K562 (cell line): Measurements from ENCODE around the gene NFATC2. TPM values are rescaled to one million over a fixed set of nuclear protein-coding genes. Genes with fewer than 3 reads are reported as not detected.

Experiments used
- ATF7 ChIP-seq: fragments of 450-650 bp; IDR thresholded peaks from 2 replicates; pipeline ENCODE4 v1.7.1; 2014; ENCODE audit warnings: mild to moderate bottlenecking, moderate library complexity
- BMI1 ChIP-seq: fragments of 150-350 bp; IDR thresholded peaks from 2 replicates; pipeline ENCODE4 v1.6.1; 2014; ENCODE audit warnings: low read length
- EWSR1 ChIP-seq: fragments of 450-650 bp; IDR thresholded peaks from 2 replicates; pipeline ENCODE4 v1.6.1; 2018; ENCODE audit warnings: borderline replicate concordance, mild to moderate bottlenecking, low read depth, moderate library complexity; ENCODE audit not compliant: partially characterized antibody
- EZH2 ChIP-seq: IDR thresholded peaks from 2 replicates; pipeline ENCODE4 v1.6.1; 2012; ENCODE audit warnings: low read depth, mild to moderate bottlenecking, inconsistent platforms, low read length, borderline replicate concordance
- FOXK1 ChIP-seq: sonication (generic); formaldehyde crosslinking; IDR thresholded peaks from 2 replicates; pipeline ENCODE4 v1.8.0; 2022; ENCODE audit warnings: missing genetic modification reagents, mild to moderate bottlenecking, borderline replicate concordance
- MAFF ChIP-seq: IDR thresholded peaks from 2 replicates; pipeline ENCODE4 v1.6.1; 2012; ENCODE audit warnings: low read length, improper control_type of control experiment
- NR1H2 ChIP-seq: sonication (generic); formaldehyde crosslinking; IDR thresholded peaks from 2 replicates; pipeline ENCODE4 v1.4.0; 2020; ENCODE audit warnings: mild to moderate bottlenecking, missing genetic modification reagents
- NR4A1 ChIP-seq, 2 experiments: fragments of 250-450 bp in 1 of 2; fragments of 450-650 bp in 1 of 2; sonication (Bioruptor Pico) in 1 of 2; IDR thresholded peaks; 2 replicates each; pipeline versions ENCODE4 v1.4.0 to v1.6.1; 2016 to 2020; ENCODE audit warnings: mild to moderate bottlenecking in 2 of 2, missing compliant biosample characterization in 1 of 2, missing genetic modification characterization in 1 of 2, moderate library complexity in 1 of 2
- PHTF2 ChIP-seq: fragments of 250-450 bp; sonication (Bioruptor Pico); IDR thresholded peaks from 2 replicates; pipeline ENCODE4 v1.5.0; 2021; ENCODE audit warnings: mild to moderate bottlenecking
- POLR2G ChIP-seq: fragments of 200-400 bp; formaldehyde crosslinking; IDR thresholded peaks from 2 replicates; pipeline ENCODE4 v1.6.1; 2017; ENCODE audit warnings: low read depth, mild to moderate bottlenecking, antibody characterized with exemption, low read length, moderate library complexity
- SREBF1 ChIP-seq: fragments of 150-350 bp; IDR thresholded peaks from 2 replicates; pipeline ENCODE4 v1.6.1; 2014; ENCODE audit warnings: antibody characterized with exemption, low read depth, low read length, borderline replicate concordance
- SUPT5H ChIP-seq: fragments of 450-650 bp; IDR thresholded peaks from 2 replicates; pipeline ENCODE4 v1.6.1; 2016
- TSC22D4 ChIP-seq: fragments of 450-650 bp; IDR thresholded peaks from 2 replicates; pipeline ENCODE4 v1.6.1; 2016; ENCODE audit warnings: missing genetic modification characterization, missing biosample characterization, control low read depth
- ZBTB1 ChIP-seq: sonication (generic); formaldehyde crosslinking; IDR thresholded peaks from 2 replicates; pipeline ENCODE4 v1.8.1; 2023; ENCODE audit warnings: missing genetic modification reagents, low read depth, mild to moderate bottlenecking, borderline replicate concordance
- ZNF282 ChIP-seq: sonication (generic); formaldehyde crosslinking; IDR thresholded peaks from 2 replicates; pipeline ENCODE4 v1.8.1; 2023; ENCODE audit warnings: missing genetic modification reagents
- ZNF57 ChIP-seq: fragments of 450-650 bp; formaldehyde crosslinking; IDR thresholded peaks from 2 replicates; pipeline ENCODE4 v1.4.0; 2020; ENCODE audit warnings: mild to moderate bottlenecking, moderate library complexity
- ZNF76 ChIP-seq: fragments of 250-450 bp; sonication (Bioruptor Pico); IDR thresholded peaks from 2 replicates; pipeline ENCODE4 v1.4.0; 2020; ENCODE audit warnings: mild to moderate bottlenecking, moderate library complexity, borderline replicate concordance
- ZSCAN29 ChIP-seq: fragments of 450-650 bp; IDR thresholded peaks from 2 replicates; pipeline ENCODE4 v1.6.1; 2017
- polyA plus RNA-seq, 8 experiments: library from polyadenylated mRNA; depleted of rRNA in 4 of 8; stranded (reverse) in 5 of 8; unstranded in 3 of 8; fragments of >200 nt; fragmentation: Nextera tagmentation in 2 of 8; fragmentation: Illumina TruSeq in 1 of 8; extraction: Ambion mirVana in 2 of 8; extraction: Trizol in 1 of 8; gene quantifications; 2 replicates each; pipeline versions ENCODE4 v1.2.1 to v1.2.3, GENCODE V29; 2011 to 2014; ENCODE audit warnings: inconsistent platforms in 1 of 8, missing spikeins in 1 of 8
- total RNA-seq, 7 experiments: library from RNA; depleted of rRNA in 6 of 7; stranded (reverse); fragments of >200 nt in 6 of 7; fragmentation: Illumina TruSeq in 2 of 7; extraction: Trizol in 2 of 7; gene quantifications; 2 replicates each; pipeline versions ENCODE4 v1.2.1 to v1.2.3, GENCODE V29; 2011 to 2021; ENCODE audit warnings: low replicate concordance in 1 of 7
- TF ChIP-seq, protein P1 (sequence below): fragments of 200-400 bp; formaldehyde crosslinking; IDR thresholded peaks from 2 replicates; pipeline ENCODE4 v1.6.1; 2017; ENCODE audit warnings: mild to moderate bottlenecking, low read depth, low read length, moderate library complexity
- TF ChIP-seq, protein P2 (sequence below): fragments of 450-650 bp; formaldehyde crosslinking; IDR thresholded peaks from 2 replicates; pipeline ENCODE4 v1.4.0; 2020; ENCODE audit warnings: mild to moderate bottlenecking
- TF ChIP-seq, protein P3 (sequence below): fragments of 250-450 bp; sonication (Bioruptor Pico); IDR thresholded peaks from 2 replicates; pipeline ENCODE4 v1.5.0; 2020; ENCODE audit warnings: mild to moderate bottlenecking
- TF ChIP-seq, protein P4 (sequence below): fragments of 250-450 bp; sonication (Bioruptor Pico); IDR thresholded peaks from 2 replicates; pipeline ENCODE4 v1.9.0; 2021; ENCODE audit warnings: mild to moderate bottlenecking
- TF ChIP-seq, protein P5 (sequence below): sonication (generic); formaldehyde crosslinking; IDR thresholded peaks from 2 replicates; pipeline ENCODE4 v1.8.0; 2022; ENCODE audit warnings: missing genetic modification reagents, mild to moderate bottlenecking, borderline replicate concordance

NFATC2 gene
- total and polyA plus RNA-seq, 9 of the 15 experiments (the other 6 are each of a cell fraction or from before 2014, with no cell fraction given): 1.9 to 11.2 (median 3.0) TPM

DNA sequence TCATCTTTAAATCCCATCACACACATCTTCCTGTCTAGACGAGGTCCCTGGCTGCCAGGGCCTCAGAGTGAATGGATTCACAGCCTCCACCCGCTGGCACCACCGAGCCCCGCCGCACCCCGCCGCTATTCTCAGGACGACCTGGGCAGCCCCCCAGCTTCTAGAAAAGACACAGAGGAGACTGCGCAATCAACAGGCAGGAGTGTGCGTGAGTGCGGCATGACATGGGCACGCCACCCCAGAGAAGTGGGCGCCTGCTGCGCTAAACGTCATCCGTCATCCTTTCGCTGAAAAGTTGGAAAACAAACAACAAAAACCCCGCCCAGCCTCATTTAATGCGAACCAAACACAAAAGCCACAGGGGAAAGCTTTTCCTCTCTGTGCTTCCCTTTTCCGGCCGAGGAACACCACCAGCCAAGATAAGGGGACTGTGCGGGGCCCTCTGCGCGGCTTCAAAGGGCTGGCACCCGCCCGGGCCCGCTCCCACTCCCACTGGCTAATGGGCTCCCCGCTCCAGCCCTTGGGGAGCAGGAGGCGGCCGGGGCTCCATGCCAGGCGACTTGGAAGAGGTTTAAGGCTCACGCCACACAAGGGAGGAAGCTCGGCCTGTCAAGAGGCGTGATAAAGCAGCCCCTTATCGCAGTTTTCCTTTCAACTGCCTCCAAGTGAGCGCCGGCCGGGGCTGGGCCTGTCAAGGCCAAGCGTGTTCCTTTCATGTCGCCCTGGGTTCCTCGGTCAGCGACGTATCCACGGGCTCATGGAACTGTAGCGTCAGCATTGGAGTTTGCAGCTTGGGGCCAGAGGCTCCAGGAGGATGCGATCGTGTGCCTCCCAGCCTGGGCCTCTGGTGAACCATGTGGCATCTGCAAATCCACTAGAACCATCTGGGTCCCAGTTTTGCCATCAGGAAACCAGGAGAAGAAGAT, 50.1 kb downstream of the NFATC2 start (continued):
- TF ChIP-seq, protein P1, sequence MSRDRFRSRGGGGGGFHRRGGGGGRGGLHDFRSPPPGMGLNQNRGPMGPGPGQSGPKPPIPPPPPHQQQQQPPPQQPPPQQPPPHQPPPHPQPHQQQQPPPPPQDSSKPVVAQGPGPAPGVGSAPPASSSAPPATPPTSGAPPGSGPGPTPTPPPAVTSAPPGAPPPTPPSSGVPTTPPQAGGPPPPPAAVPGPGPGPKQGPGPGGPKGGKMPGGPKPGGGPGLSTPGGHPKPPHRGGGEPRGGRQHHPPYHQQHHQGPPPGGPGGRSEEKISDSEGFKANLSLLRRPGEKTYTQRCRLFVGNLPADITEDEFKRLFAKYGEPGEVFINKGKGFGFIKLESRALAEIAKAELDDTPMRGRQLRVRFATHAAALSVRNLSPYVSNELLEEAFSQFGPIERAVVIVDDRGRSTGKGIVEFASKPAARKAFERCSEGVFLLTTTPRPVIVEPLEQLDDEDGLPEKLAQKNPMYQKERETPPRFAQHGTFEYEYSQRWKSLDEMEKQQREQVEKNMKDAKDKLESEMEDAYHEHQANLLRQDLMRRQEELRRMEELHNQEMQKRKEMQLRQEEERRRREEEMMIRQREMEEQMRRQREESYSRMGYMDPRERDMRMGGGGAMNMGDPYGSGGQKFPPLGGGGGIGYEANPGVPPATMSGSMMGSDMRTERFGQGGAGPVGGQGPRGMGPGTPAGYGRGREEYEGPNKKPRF: no peak
- peak; percentile 61; the same call in 1 of the 2 replicates for TF ChIP-seq SUPT5H
- no peak for TF ChIP-seq NR4A1 (CRISPR knock-in tag; IDR thresholded peaks at IDR 0.05)
- TF ChIP-seq NR4A1 (tag; IDR thresholded peaks at IDR 0.05): no peak; the same call in 1 of the 2 replicates
- TF ChIP-seq, protein P2, sequence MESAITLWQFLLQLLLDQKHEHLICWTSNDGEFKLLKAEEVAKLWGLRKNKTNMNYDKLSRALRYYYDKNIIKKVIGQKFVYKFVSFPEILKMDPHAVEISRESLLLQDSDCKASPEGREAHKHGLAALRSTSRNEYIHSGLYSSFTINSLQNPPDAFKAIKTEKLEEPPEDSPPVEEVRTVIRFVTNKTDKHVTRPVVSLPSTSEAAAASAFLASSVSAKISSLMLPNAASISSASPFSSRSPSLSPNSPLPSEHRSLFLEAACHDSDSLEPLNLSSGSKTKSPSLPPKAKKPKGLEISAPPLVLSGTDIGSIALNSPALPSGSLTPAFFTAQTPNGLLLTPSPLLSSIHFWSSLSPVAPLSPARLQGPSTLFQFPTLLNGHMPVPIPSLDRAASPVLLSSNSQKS (CRISPR knock-in tag): no peak
- 0 out of 2 replicates have a peak, but pooled peaks have one; percentile 64 for TF ChIP-seq ZNF76 (CRISPR knock-in tag)
- no peak for TF ChIP-seq PHTF2 (CRISPR knock-in tag)
- TF ChIP-seq POLR2G: peak; percentile 84
- no peak for TF ChIP-seq EWSR1
- TF ChIP-seq ZSCAN29: no peak
- TF ChIP-seq EZH2: no peak
- TF ChIP-seq NR1H2: no peak
- TF ChIP-seq TSC22D4: no peak
- TF ChIP-seq, protein P3, sequence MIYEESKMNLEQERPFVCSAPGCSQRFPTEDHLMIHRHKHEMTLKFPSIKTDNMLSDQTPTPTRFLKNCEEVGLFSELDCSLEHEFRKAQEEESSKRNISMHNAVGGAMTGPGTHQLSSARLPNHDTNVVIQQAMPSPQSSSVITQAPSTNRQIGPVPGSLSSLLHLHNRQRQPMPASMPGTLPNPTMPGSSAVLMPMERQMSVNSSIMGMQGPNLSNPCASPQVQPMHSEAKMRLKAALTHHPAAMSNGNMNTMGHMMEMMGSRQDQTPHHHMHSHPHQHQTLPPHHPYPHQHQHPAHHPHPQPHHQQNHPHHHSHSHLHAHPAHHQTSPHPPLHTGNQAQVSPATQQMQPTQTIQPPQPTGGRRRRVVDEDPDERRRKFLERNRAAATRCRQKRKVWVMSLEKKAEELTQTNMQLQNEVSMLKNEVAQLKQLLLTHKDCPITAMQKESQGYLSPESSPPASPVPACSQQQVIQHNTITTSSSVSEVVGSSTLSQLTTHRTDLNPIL (CRISPR knock-in tag): no peak
- TF ChIP-seq ZNF282: no peak
- no peak for TF ChIP-seq FOXK1 (CRISPR knock-in tag)
- 0 out of 2 replicates have a peak, but pooled peaks have one; percentile 34 for TF ChIP-seq ATF7
- TF ChIP-seq BMI1: no peak
- TF ChIP-seq, protein P4, sequence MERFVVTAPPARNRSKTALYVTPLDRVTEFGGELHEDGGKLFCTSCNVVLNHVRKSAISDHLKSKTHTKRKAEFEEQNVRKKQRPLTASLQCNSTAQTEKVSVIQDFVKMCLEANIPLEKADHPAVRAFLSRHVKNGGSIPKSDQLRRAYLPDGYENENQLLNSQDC (CRISPR knock-in tag): no peak
- TF ChIP-seq ZNF57 (CRISPR knock-in tag): no peak
- no peak for TF ChIP-seq SREBF1
- TF ChIP-seq, protein P5, sequence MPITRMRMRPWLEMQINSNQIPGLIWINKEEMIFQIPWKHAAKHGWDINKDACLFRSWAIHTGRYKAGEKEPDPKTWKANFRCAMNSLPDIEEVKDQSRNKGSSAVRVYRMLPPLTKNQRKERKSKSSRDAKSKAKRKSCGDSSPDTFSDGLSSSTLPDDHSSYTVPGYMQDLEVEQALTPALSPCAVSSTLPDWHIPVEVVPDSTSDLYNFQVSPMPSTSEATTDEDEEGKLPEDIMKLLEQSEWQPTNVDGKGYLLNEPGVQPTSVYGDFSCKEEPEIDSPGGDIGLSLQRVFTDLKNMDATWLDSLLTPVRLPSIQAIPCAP: no peak
- no peak for TF ChIP-seq MAFF
- no peak for TF ChIP-seq ZBTB1 (CRISPR knock-in tag)
